WTC11 (cell line): ENCODE measurements around the gene PDZRN4. TPM values are rescaled to one million over a fixed set of nuclear protein-coding genes. Genes with fewer than 3 reads are reported as not detected.

Experiments
- ATAC-seq: fragments of 200-7000 bp; cut with Tn5 transposase; 2 replicates; pipeline ENCODE4 v1.10.0; 2021; ENCODE audit warnings: mild to moderate bottlenecking, moderate library complexity
- CTCF ChIA-PET: fragments of 300-600 bp; sonication (Branson Sonifier 250); formaldehyde crosslinking; loops from one replicate; lab custom pipeline; 2021; ENCODE audit warnings: antibody characterized with exemption; lab: Charles Lee
- POLR2A ChIA-PET: fragments of 350-600 bp; sonication (Branson Sonifier 250); formaldehyde crosslinking; loops from one replicate; lab custom pipeline; 2021; ENCODE audit warnings: antibody characterized with exemption; lab: Charles Lee
- DNase-seq: peaks from one replicate; pipeline ENCODE4 v3.0.0; 2021; ENCODE audit warnings: low spot score
- H3K27ac Mint-ChIP-seq: 2 replicates; pipeline ENCODE4 v1.8.0; 2021; ENCODE audit warnings: mixed read lengths
- H3K27me3 Mint-ChIP-seq: 2 replicates; pipeline ENCODE4 v1.8.0; 2021; ENCODE audit warnings: low read depth, mild to moderate bottlenecking, moderate library complexity, mixed read lengths
- H3K36me3 Mint-ChIP-seq: 2 replicates; pipeline ENCODE4 v1.8.0; 2021; ENCODE audit warnings: mixed read lengths
- H3K4me1 Mint-ChIP-seq: 2 replicates; pipeline ENCODE4 v1.8.0; 2022; ENCODE audit warnings: mixed read lengths
- H3K4me3 Mint-ChIP-seq: 2 replicates; pipeline ENCODE4 v1.8.0; 2021; ENCODE audit warnings: mild to moderate bottlenecking, moderate library complexity, mixed read lengths
- H3K9me3 Mint-ChIP-seq: 2 replicates; pipeline ENCODE4 v1.8.0; 2021; ENCODE audit warnings: mixed read lengths
- AFF4 ChIP-seq: sonication (generic); formaldehyde crosslinking; IDR thresholded peaks from 2 replicates; pipeline ENCODE4 v1.8.1; 2023; ENCODE audit warnings: mild to moderate bottlenecking, missing genetic modification reagents, borderline replicate concordance
- E2F5 ChIP-seq: sonication (generic); formaldehyde crosslinking; IDR thresholded peaks from 2 replicates; pipeline ENCODE4 v1.8.1; 2022; ENCODE audit warnings: mild to moderate bottlenecking, moderate library complexity, missing genetic modification reagents
- ELF4 ChIP-seq: sonication (generic); formaldehyde crosslinking; IDR thresholded peaks from 2 replicates; pipeline ENCODE4 v1.8.1; 2022; ENCODE audit warnings: low read depth, mild to moderate bottlenecking, moderate library complexity, missing genetic modification reagents
- FOXP1 ChIP-seq: sonication (generic); formaldehyde crosslinking; IDR thresholded peaks from 2 replicates; pipeline ENCODE4 v1.8.0; 2022; ENCODE audit warnings: missing genetic modification reagents, mild to moderate bottlenecking, moderate library complexity, borderline replicate concordance
- GTF2I ChIP-seq: fragments of 250-450 bp; sonication (Bioruptor Pico); conservative IDR thresholded peaks from 2 replicates; pipeline ENCODE4 v1.4.0; 2021; ENCODE audit warnings: mild to moderate bottlenecking
- HMGXB4 ChIP-seq: sonication (generic); formaldehyde crosslinking; IDR thresholded peaks from 2 replicates; pipeline ENCODE4 v1.8.1; 2023; ENCODE audit warnings: mild to moderate bottlenecking, moderate library complexity, missing genetic modification reagents
- IRF2 ChIP-seq: sonication (generic); formaldehyde crosslinking; IDR thresholded peaks from 2 replicates; pipeline ENCODE4 v1.8.0; 2022; ENCODE audit warnings: low read depth, missing genetic modification reagents, borderline replicate concordance
- JAZF1 ChIP-seq: fragments of 250-450 bp; sonication (Bioruptor Pico); IDR thresholded peaks from 2 replicates; pipeline ENCODE4 v1.9.0; 2021; ENCODE audit warnings: moderate library complexity, mild to moderate bottlenecking, inconsistent platforms
- KAT7 ChIP-seq: sonication (generic); formaldehyde crosslinking; IDR thresholded peaks from 2 replicates; pipeline ENCODE4 v1.8.1; 2023; ENCODE audit warnings: missing genetic modification reagents, mild to moderate bottlenecking, borderline replicate concordance
- MXD4 ChIP-seq: fragments of 250-450 bp; sonication (Bioruptor Pico); IDR thresholded peaks from 2 replicates; pipeline ENCODE4 v1.8.0; 2021; ENCODE audit warnings: mild to moderate bottlenecking, moderate library complexity, borderline replicate concordance
- NFATC4 ChIP-seq: fragments of 250-450 bp; sonication (Bioruptor Pico); IDR thresholded peaks from 2 replicates; pipeline ENCODE4 v1.9.0; 2021; ENCODE audit warnings: mild to moderate bottlenecking
- NR1H2 ChIP-seq: sonication (generic); formaldehyde crosslinking; IDR thresholded peaks from 2 replicates; pipeline ENCODE4 v1.9.0; 2021; ENCODE audit warnings: mild to moderate bottlenecking, moderate library complexity, missing genetic modification reagents
- PRRX2 ChIP-seq: fragments of 250-450 bp; sonication (Bioruptor Pico); IDR thresholded peaks from 2 replicates; pipeline ENCODE4 v1.8.0; 2021; ENCODE audit warnings: mild to moderate bottlenecking
- SMAD4 ChIP-seq: sonication (generic); formaldehyde crosslinking; IDR thresholded peaks from 2 replicates; pipeline ENCODE4 v1.8.0; 2022; ENCODE audit warnings: mild to moderate bottlenecking, missing genetic modification reagents
- SOX15 ChIP-seq: fragments of 250-450 bp; sonication (Bioruptor Pico); IDR thresholded peaks from 2 replicates; pipeline ENCODE4 v1.9.0; 2021; ENCODE audit warnings: mild to moderate bottlenecking
- TEAD4 ChIP-seq: sonication (generic); formaldehyde crosslinking; IDR thresholded peaks from 2 replicates; pipeline ENCODE4 v1.8.0; 2022; ENCODE audit warnings: mild to moderate bottlenecking, missing genetic modification reagents
- USF2 ChIP-seq: sonication (generic); formaldehyde crosslinking; IDR thresholded peaks from 2 replicates; pipeline ENCODE4 v1.8.1; 2023; ENCODE audit warnings: mild to moderate bottlenecking, missing genetic modification reagents, moderate library complexity
- ZBTB43 ChIP-seq: sonication (generic); formaldehyde crosslinking; IDR thresholded peaks from 2 replicates; pipeline ENCODE4 v1.8.1; 2023; ENCODE audit warnings: mild to moderate bottlenecking, missing genetic modification reagents
- ZNF396 ChIP-seq: fragments of 250-450 bp; sonication (Bioruptor Pico); IDR thresholded peaks from 2 replicates; pipeline ENCODE4 v1.8.0; 2021; ENCODE audit warnings: mild to moderate bottlenecking, moderate library complexity, borderline replicate concordance
- total RNA-seq: library from RNA; stranded (reverse); gene quantifications from 3 replicates; pipeline ENCODE4 v1.2.3, GENCODE V29; 2021

Gene PDZRN4
- total RNA-seq, 1 experiment from 2014 or later = 0.09 TPM

- no peak for ATAC-seq
- CTCF ChIA-PET = no interaction called here
- H3K27ac Mint-ChIP-seq = no peak overlapping the region
- DNase-seq = no peak
- POLR2A ChIA-PET = no interaction called here
- no peak for TF ChIP-seq TEAD4 (CRISPR knock-in tag)
- TF ChIP-seq MXD4 (CRISPR knock-in tag) = no peak
- no peak for TF ChIP-seq ZNF396
- TF ChIP-seq IRF2 (CRISPR knock-in tag) = no peak
- no peak for TF ChIP-seq JAZF1 (CRISPR knock-in tag)
- TF ChIP-seq GTF2I (CRISPR knock-in tag) = no peak
- no peak for TF ChIP-seq USF2
- TF ChIP-seq SMAD4 (CRISPR knock-in tag) = no peak
- TF ChIP-seq SOX15 (CRISPR knock-in tag) = no peak
- TF ChIP-seq NFATC4 = no peak
- TF ChIP-seq AFF4 (CRISPR knock-in tag) = no peak
- TF ChIP-seq ZBTB43 (CRISPR knock-in tag) = no peak
- no peak for TF ChIP-seq ELF4 (CRISPR knock-in tag)
- TF ChIP-seq HMGXB4 (CRISPR knock-in tag) = no peak
- no peak for TF ChIP-seq KAT7 (CRISPR knock-in tag)
- no peak for TF ChIP-seq PRRX2 (CRISPR knock-in tag)
- TF ChIP-seq E2F5 (CRISPR knock-in tag) = no peak
- TF ChIP-seq FOXP1 (CRISPR knock-in tag) = no peak
- TF ChIP-seq NR1H2 (CRISPR knock-in tag) = no peak
- peaks cover 4% of the 10 kb centered on the region; the same call in 1 of the 2 replicates for H3K4me1 Mint-ChIP-seq
- 0 out of 2 replicates have a peak, but pooled peaks cover 4% of the 10 kb centered on the region for H3K36me3 Mint-ChIP-seq
- peaks cover 20% of the 10 kb centered on the region for H3K9me3 Mint-ChIP-seq
- H3K27me3 Mint-ChIP-seq = no peaks in the 10 kb centered on the region
- H3K4me3 Mint-ChIP-seq = no peak overlapping the region
Observed at GRCh38 chr12:41344776-41345470, 156.8 kb downstream of the PDZRN4 start.
